DMS53 treated with DMSO at 0.1 percent for 48 hours (cell line): ENCODE measurements around the gene PHEX.
"Not testable (repeated sequence)": the region's sequence is repeated elsewhere in the genome, so short reads cannot be mapped to it uniquely, and the experiment has no call there.

ENCODE experiments used
- DNase-seq: peaks from one replicate; lab custom pipeline; 2025; ENCODE audit not compliant: unreplicated experiment; lab: John Stamatoyannopoulos, UW

PHEX gene

GRCh38 chrX:22203186-22203585 lies 171.1 kb downstream of the PHEX start:
- DNase-seq: no peak

GRCh38 chrX:22206781-22207180 lies 174.7 kb downstream of the PHEX start:
- no peak for DNase-seq

- no peak for DNase-seq
These were observed 188.8 kb downstream of the PHEX start for GRCh38 chrX:22220941-22221340.

- DNase-seq: no peak
These were observed 202.3 kb downstream of the PHEX start for GRCh38 chrX:22234380-22234779.

- DNase-seq: no peak
These were observed 205.4 kb downstream of the PHEX start for GRCh38 chrX:22237479-22237878.

- no peak for DNase-seq
These were observed 214.5 kb downstream of the PHEX start for GRCh38 chrX:22246620-22247019.

- DNase-seq: no peak
These were observed 215.0 kb downstream of the PHEX start for GRCh38 chrX:22247169-22247568.

- no peak for DNase-seq
These were observed 216.3 kb downstream of the PHEX start for GRCh38 chrX:22248401-22248800.

- no peak for DNase-seq
These were observed 217.2 kb downstream of the PHEX start for GRCh38 chrX:22249371-22249770.

- DNase-seq: no peak
These were observed 236.6 kb downstream of the PHEX start for GRCh38 chrX:22268706-22269105.

GRCh38 chrX:22272613-22273012 lies 240.5 kb downstream of the PHEX start, which contains the start of gene CBLL2:
Gene CBLL2, plus strand, starts transcription at chrX:22272913. Its CDS starts 79 bp downstream, at chrX:22272992.
- no peak for DNase-seq

GRCh38 chrX:22273714-22274317 lies 241.7 kb downstream of the PHEX start:
- no peak for DNase-seq

- no peak for DNase-seq
These were observed 244.7 kb downstream of the PHEX start for GRCh38 chrX:22276781-22277180.

- DNase-seq: no peak
These were observed 246.2 kb downstream of the PHEX start for GRCh38 chrX:22278375-22278774.

- DNase-seq: not testable (repeated sequence)
These were observed 257.1 kb downstream of the PHEX start for GRCh38 chrX:22289209-22289608.

GRCh38 chrX:22296871-22297270 lies 264.7 kb downstream of the PHEX start:
- DNase-seq: no peak

GRCh38 chrX:22300130-22300529 lies 268.0 kb downstream of the PHEX start:
- peak; percentile 88 for DNase-seq
